Adrenal gland (tissue), 5 donors: ENCODE data around the gene TOMM22.

Source experiments
- POLR2A ChIP-seq, 2 donors: fragments of 450-650 bp; IDR thresholded peaks; one replicate each; pipeline ENCODE4 v1.6.1; 2017; ENCODE audit warnings: antibody characterized with exemption in 2 of 2, mild to moderate bottlenecking in 2 of 2, moderate library complexity in 1 of 2
- TF ChIP-seq, protein P1 (sequence below), 6 experiments: fragments of 450-650 bp in 4 of 6; fragments of 200-600 bp in 2 of 6; sonication (generic) in 1 of 6; IDR thresholded peaks; 1 replicate in 5 of 6; 2 replicates in 1 of 6; pipeline versions ENCODE4 v1.5.1 to v1.8.0; 2016 to 2021; ENCODE audit warnings: antibody characterized with exemption in 6 of 6, mild to moderate bottlenecking in 2 of 6, moderate library complexity in 1 of 6
- donor health status: DM: no; HTN: no; CAD: no.

DNA sequence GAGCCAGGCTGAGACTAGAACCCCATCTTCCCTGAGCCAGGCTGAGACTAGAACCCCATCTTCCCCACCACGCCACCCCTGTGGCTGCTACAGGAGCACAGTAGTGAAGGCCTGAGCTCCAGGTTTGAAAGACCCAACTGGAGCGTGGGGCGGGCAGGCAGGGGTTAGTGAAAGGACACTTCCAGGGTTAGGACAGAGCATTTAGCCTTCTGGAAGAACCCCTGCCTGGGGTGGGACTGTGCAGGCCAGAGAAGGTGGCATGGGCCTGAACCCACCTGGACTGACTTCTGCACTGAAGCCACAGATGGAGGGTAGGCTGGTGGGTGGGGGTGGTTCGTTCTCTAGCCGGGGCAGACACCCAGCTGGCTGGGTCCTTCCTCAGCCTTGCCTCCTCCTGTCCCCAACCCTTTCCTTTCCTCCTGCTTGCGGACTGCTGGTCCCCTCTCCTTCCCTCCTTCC lies 50.0 kb downstream of the TOMM22 start:
- TF ChIP-seq, protein P1, sequence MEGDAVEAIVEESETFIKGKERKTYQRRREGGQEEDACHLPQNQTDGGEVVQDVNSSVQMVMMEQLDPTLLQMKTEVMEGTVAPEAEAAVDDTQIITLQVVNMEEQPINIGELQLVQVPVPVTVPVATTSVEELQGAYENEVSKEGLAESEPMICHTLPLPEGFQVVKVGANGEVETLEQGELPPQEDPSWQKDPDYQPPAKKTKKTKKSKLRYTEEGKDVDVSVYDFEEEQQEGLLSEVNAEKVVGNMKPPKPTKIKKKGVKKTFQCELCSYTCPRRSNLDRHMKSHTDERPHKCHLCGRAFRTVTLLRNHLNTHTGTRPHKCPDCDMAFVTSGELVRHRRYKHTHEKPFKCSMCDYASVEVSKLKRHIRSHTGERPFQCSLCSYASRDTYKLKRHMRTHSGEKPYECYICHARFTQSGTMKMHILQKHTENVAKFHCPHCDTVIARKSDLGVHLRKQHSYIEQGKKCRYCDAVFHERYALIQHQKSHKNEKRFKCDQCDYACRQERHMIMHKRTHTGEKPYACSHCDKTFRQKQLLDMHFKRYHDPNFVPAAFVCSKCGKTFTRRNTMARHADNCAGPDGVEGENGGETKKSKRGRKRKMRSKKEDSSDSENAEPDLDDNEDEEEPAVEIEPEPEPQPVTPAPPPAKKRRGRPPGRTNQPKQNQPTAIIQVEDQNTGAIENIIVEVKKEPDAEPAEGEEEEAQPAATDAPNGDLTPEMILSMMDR (IDR thresholded peaks at IDR 0.05), result no peak
- no peak for TF ChIP-seq POLR2A (IDR thresholded peaks at IDR 0.05)
